ENCODE data around the gene TBCB.

DNA sequence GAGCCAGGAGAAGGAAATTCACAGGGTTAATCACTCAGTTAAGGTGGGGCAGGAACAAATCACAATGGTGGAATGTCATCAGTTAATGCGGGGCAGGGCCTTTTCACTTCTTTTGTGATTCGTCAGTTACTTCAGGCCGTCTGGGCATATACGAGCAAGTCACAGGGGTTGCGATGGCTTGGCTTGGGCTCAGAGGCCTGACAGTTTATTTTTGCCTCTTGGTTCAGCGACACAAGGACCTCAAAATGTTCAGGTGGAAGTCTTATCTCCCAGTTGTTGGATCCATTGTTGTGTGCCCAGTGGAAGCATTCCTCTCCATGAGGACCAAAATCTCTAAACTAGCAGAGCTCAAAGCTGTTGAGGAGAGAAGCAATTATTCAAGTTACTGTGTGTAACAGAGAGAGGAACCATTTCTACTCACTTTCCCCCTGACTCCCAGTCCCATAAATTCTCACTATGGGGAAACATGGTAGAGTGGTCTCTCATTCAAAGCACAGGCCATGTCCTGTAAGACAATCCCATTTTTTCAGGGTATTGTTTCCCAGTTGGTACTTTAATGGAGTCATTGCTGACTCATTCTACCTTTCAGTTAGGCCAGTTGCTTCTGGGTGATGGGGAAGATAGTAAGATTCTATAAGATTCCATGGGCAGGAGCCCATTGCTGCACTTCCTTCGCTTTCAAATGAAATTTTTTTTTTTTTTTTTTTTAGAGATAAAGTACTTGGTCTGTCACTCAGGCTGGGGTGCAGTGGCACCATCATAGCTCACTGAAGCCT, 45.7 kb downstream of the TBCB start:
- TF ChIP-seq, protein P1, sequence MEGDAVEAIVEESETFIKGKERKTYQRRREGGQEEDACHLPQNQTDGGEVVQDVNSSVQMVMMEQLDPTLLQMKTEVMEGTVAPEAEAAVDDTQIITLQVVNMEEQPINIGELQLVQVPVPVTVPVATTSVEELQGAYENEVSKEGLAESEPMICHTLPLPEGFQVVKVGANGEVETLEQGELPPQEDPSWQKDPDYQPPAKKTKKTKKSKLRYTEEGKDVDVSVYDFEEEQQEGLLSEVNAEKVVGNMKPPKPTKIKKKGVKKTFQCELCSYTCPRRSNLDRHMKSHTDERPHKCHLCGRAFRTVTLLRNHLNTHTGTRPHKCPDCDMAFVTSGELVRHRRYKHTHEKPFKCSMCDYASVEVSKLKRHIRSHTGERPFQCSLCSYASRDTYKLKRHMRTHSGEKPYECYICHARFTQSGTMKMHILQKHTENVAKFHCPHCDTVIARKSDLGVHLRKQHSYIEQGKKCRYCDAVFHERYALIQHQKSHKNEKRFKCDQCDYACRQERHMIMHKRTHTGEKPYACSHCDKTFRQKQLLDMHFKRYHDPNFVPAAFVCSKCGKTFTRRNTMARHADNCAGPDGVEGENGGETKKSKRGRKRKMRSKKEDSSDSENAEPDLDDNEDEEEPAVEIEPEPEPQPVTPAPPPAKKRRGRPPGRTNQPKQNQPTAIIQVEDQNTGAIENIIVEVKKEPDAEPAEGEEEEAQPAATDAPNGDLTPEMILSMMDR (IDR thresholded peaks at IDR 0.05), result no peak
- TF ChIP-seq POLR2A (IDR thresholded peaks at IDR 0.05), result no peak

Measured in body of pancreas (tissue), 4 donors.